ENCODE results near the gene PPM1L.

PPM1L gene

DNA sequence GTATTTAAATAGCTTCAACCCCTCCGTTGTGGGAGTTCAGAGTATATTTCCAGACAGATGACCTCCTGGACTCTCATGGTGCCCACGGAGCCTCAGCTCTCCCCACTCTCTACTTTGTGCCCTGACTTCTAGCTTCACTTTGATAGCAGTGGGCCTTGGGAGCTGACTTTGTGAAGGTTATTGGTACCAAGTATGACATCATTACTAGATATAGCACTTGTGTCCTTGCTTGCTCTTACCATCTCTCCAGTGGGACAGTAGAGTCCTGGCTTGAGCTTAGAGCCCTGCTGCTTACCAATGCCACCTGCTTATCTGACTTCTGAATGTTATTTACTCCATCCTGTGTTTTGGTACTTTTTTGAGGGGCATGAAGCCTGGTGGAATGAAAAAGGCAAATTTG is 53.4 kb downstream of the PPM1L start:
- H3K9ac ChIP-seq (ENCODE audit: low read depth, low read length): no peak overlapping the region
- no peaks in the 10 kb centered on the region for H3K36me3 ChIP-seq (ENCODE audit: insufficient read depth, low read length)
- H3K27ac ChIP-seq (ENCODE audit: low read depth, low read length): no peak overlapping the region
- H3K27me3 ChIP-seq (ENCODE audit: insufficient read depth, low read length): no peaks in the 10 kb centered on the region
- WGBS: 94% methylated on average over 2 of the region's 2 CpGs
- H3K4me3 ChIP-seq (ENCODE audit: low read length): no peak overlapping the region
- H3K4me1 ChIP-seq (ENCODE audit: insufficient read depth, low read length): no peaks in the 10 kb centered on the region
- no peaks in the 10 kb centered on the region for H3K9me3 ChIP-seq (ENCODE audit: insufficient read depth, low read depth, low read length)

DNA sequence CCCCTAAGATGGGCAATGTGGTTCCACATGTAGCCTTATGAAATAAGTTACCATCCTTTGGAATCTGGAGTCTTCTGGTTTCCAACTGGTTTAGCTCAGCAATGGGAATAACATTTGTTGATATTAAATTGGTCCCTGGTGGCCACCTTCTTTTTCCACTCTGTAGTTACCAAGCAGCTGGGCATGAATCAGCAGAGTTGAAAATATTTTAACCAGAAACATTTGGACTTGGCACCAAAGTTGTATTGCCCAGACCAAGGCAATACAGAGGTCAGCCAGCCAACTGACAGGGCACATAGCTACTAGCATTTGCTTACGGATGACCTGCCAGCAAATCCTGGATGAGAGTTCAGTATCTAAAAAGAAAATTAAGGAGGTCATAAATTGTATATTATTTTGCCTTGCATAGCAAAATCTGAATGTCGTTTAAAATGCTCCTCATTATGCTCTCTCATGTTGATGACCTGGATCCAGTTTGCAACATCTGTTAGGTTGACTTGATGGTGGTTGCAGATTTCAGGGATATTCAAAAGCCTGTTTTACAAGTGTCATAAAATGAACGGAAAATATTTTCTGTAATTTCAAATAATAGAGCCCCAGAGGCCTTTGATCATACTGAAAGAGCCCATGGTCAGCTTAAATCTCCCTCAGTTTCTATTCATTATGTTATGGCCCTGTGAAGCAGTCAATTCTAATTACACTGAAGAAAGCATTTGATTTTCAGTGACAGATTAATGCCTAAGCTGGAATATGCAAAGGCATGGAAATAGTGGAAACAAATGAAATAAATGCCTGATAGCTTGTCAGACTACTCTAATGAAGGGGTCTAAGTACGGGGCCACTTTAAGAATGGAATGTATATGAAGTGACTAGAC is 54.6 kb downstream of the PPM1L start:
- H3K4me3 ChIP-seq (ENCODE audit: low read length): no peak overlapping the region
- no peak overlapping the region for H3K27ac ChIP-seq (ENCODE audit: low read depth, low read length)
- H3K9me3 ChIP-seq (ENCODE audit: insufficient read depth, low read depth, low read length): no peaks in the 10 kb centered on the region
- peaks cover 7% of the 10 kb centered on the region; the same call in 1 of the 2 replicates for H3K4me1 ChIP-seq (ENCODE audit: insufficient read depth, low read length)
- no peaks in the 10 kb centered on the region for H3K36me3 ChIP-seq (ENCODE audit: insufficient read depth, low read length)
- no peaks in the 10 kb centered on the region for H3K27me3 ChIP-seq (ENCODE audit: insufficient read depth, low read length)
- H3K9ac ChIP-seq (ENCODE audit: low read depth, low read length): no peak overlapping the region
- WGBS: 91% methylated on average over 4 of the region's 4 CpGs

DNA sequence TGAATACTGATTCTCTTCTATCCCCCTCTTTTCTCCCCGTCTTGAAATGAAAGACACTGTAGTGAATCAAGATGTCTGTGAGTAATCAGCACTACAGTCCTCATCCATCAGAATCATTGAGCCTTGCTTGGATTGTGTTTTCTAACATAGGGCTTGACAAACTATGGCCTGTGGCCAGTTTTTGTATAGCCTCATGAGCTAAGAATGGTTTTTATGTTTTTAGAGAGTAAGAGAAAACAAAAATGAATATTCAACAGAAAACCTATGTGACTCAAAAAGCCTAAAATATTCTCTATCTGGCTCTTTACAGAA is 55.2 kb downstream of the PPM1L start:
- Histone ChIP-seq H3K36me3 (ENCODE audit: insufficient read depth, low read length) (no peaks in the 10 kb centered on the region), H3K27ac (ENCODE audit: low read depth, low read length) (no peak overlapping the region), H3K9me3 (ENCODE audit: insufficient read depth, low read depth, low read length) (no peaks in the 10 kb centered on the region), H3K27me3 (ENCODE audit: insufficient read depth, low read length) (no peaks in the 10 kb centered on the region), H3K4me1 (ENCODE audit: insufficient read depth, low read length) (peaks cover 9% of the 10 kb centered on the region; the same call in 1 of the 2 replicates), H3K9ac (ENCODE audit: low read depth, low read length) (no peak overlapping the region), H3K4me3 (ENCODE audit: low read length) (no peak overlapping the region)
- WGBS: no CpG with 5 or more reads among the region's 1 CpG

DNA sequence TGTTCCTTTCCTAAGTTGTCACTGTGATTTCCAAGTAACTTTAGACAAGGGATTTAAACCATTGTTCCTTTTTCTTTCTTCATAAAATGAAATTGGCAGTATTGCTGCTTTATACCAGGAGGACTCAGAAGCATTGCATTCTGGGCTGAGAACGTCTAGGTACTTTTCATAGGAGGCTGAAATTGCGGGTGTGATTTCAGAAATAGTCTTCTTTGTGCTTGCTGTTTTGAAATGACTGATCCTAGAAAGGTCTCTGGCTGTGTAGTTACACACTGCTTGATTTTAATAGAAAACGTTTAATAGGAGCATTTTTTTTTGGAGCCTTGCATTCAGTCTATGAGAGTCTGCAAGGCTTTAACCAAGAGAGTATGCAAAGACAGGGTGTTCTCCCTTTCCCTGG is 56.3 kb downstream of the PPM1L start:
- H3K27ac ChIP-seq (ENCODE audit: low read depth, low read length): no peak overlapping the region
- peaks cover 9% of the 10 kb centered on the region; the same call in 1 of the 2 replicates for H3K4me1 ChIP-seq (ENCODE audit: insufficient read depth, low read length)
- H3K9ac ChIP-seq (ENCODE audit: low read depth, low read length): no peak overlapping the region
- H3K9me3 ChIP-seq (ENCODE audit: insufficient read depth, low read depth, low read length): no peaks in the 10 kb centered on the region
- H3K27me3 ChIP-seq (ENCODE audit: insufficient read depth, low read length): no peaks in the 10 kb centered on the region
- 82% methylated on average over 3 of the region's 3 CpGs for WGBS
- no peaks in the 10 kb centered on the region for H3K36me3 ChIP-seq (ENCODE audit: insufficient read depth, low read length)
- no peak overlapping the region for H3K4me3 ChIP-seq (ENCODE audit: low read length)

DNA sequence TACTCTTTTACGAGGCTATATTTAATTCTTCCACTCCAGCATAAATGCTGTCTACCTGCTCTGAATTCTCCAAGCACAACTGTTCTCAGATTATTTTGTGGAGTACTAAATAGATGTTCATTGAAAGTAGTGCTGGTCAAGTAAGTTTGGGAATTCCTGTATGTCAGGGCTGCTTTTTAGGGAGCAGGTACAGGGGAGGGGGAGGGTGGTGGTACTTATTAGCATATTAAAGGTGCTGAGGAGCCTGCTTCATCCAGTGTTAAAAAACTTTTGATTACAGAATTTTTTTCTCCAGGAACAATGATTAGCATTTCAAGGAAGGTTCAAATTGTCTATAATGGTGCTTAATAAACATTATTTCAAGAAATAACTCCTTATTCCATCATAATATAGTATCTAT is 59.2 kb downstream of the PPM1L start:
- WGBS: 93% methylated on average over 1 of the region's 1 CpG
- Histone ChIP-seq H3K36me3 (ENCODE audit: insufficient read depth, low read length) (no peaks in the 10 kb centered on the region), H3K9me3 (ENCODE audit: insufficient read depth, low read depth, low read length) (no peaks in the 10 kb centered on the region), H3K9ac (ENCODE audit: low read depth, low read length) (no peak overlapping the region), H3K27me3 (ENCODE audit: insufficient read depth, low read length) (no peaks in the 10 kb centered on the region), H3K4me1 (ENCODE audit: insufficient read depth, low read length) (peaks cover 9% of the 10 kb centered on the region; the same call in 1 of the 2 replicates), H3K27ac (ENCODE audit: low read depth, low read length) (no peak overlapping the region), H3K4me3 (ENCODE audit: low read length) (no peak overlapping the region)

DNA sequence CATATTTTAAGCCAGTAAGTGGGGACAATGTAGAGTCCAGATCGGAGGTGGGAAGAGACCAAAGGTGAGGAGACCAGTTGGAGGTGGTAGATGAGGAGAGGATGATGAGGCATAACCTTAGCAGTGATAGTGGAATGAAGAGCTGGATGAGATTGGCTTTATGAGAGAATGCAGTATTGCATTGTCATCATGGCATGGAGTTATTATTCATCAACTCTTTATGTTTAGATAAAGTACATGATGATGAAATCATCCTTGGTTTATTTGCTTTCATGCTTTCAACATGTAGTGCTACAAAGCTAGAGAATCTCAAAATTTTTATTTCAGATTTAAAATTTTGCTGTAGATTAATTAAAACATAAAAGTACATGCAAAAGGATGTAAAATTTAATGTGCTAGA is 64.0 kb downstream of the PPM1L start:
- Histone ChIP-seq H3K27me3 (ENCODE audit: insufficient read depth, low read length) (no peaks in the 10 kb centered on the region), H3K36me3 (ENCODE audit: insufficient read depth, low read length) (no peaks in the 10 kb centered on the region), H3K9ac (ENCODE audit: low read depth, low read length) (no peak overlapping the region), H3K4me3 (ENCODE audit: low read length) (no peak overlapping the region), H3K27ac (ENCODE audit: low read depth, low read length) (no peak overlapping the region), H3K9me3 (ENCODE audit: insufficient read depth, low read depth, low read length) (no peaks in the 10 kb centered on the region), H3K4me1 (ENCODE audit: insufficient read depth, low read length) (peaks cover 8% of the 10 kb centered on the region)
- WGBS: 95% methylated on average over 1 of the region's 1 CpG

DNA sequence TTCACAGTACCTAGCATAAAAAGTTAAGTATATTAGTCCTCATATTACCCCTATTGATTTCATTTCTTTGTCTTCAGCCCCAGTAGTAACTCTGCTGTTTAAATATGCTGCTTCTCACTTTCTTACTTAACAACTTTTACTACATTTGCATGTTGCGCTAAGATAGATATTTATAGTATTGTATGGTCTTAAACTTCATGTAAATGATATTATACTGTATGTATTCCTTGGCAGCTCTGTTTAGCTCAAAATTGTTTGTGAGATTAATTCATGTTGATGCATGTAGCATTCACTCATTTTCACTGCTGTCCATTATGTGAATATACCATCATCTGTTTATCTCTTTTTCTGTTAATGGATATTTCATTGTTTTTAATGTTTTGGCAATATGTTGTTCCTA is 64.4 kb downstream of the PPM1L start:
- Histone ChIP-seq H3K27me3 (ENCODE audit: insufficient read depth, low read length) (no peaks in the 10 kb centered on the region), H3K9ac (ENCODE audit: low read depth, low read length) (no peak overlapping the region), H3K27ac (ENCODE audit: low read depth, low read length) (no peak overlapping the region), H3K36me3 (ENCODE audit: insufficient read depth, low read length) (no peaks in the 10 kb centered on the region), H3K4me3 (ENCODE audit: low read length) (no peak overlapping the region), H3K9me3 (ENCODE audit: insufficient read depth, low read depth, low read length) (no peaks in the 10 kb centered on the region), H3K4me1 (ENCODE audit: insufficient read depth, low read length) (peaks cover 4% of the 10 kb centered on the region)
- WGBS: no CpG with 5 or more reads among the region's 1 CpG

DNA sequence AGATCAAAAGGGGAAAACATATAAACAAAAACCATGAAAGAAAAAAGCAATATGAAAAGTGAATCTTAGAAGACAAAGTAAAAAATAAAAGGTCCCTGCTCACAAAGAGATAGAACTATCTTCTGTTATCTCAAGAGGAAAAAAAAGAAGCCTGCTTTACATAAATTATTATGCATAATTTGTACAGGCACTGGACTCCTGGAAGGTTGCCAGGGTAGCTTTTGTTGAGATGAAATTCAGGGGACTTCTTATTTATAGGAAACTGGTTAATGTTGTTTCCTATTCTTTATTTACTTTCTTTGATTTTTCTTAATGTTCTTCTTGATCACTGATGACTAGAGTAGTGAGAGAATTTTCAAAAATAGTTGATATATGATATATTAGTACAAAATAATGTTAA is 66.9 kb downstream of the PPM1L start:
- H3K27me3 ChIP-seq (ENCODE audit: insufficient read depth, low read length): no peaks in the 10 kb centered on the region
- no peak overlapping the region for H3K9ac ChIP-seq (ENCODE audit: low read depth, low read length)
- H3K27ac ChIP-seq (ENCODE audit: low read depth, low read length): no peak overlapping the region
- H3K4me3 ChIP-seq (ENCODE audit: low read length): no peak overlapping the region
- no peaks in the 10 kb centered on the region for H3K9me3 ChIP-seq (ENCODE audit: insufficient read depth, low read depth, low read length)
- no peaks in the 10 kb centered on the region; the same call in 1 of the 2 replicates for H3K4me1 ChIP-seq (ENCODE audit: insufficient read depth, low read length)
- H3K36me3 ChIP-seq (ENCODE audit: insufficient read depth, low read length): no peaks in the 10 kb centered on the region

DNA sequence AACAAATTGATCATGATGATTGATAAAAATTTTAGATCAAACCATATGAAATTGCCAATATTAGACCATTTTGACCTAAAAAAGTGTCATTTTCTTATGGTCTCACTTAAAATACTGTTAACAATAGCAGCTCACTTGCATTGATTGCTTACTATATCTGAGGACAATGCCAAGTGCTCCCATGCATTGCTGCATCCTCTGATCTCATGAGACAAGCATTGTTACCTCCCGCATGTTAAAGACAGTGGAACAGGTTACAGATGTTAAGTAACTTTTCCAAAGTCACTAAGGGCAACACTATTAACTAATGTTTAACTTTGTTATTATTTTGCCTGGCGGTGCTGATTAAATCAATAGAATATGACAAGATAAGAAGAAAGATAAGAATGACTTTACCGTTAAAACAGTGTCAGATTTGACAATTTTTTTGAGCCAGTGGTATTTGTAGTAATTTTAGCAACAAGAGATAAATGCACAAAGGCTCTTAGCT is 69.3 kb downstream of the PPM1L start:
- Histone ChIP-seq H3K9ac (ENCODE audit: low read depth, low read length) (no peak overlapping the region), H3K27me3 (ENCODE audit: insufficient read depth, low read length) (no peaks in the 10 kb centered on the region), H3K9me3 (ENCODE audit: insufficient read depth, low read depth, low read length) (no peaks in the 10 kb centered on the region), H3K27ac (ENCODE audit: low read depth, low read length) (no peak overlapping the region), H3K4me3 (ENCODE audit: low read length) (no peak overlapping the region), H3K4me1 (ENCODE audit: insufficient read depth, low read length) (no peaks in the 10 kb centered on the region; the same call in 1 of the 2 replicates), H3K36me3 (ENCODE audit: insufficient read depth, low read length) (no peaks in the 10 kb centered on the region)
- WGBS: 86% methylated on average over 3 of the region's 3 CpGs

DNA sequence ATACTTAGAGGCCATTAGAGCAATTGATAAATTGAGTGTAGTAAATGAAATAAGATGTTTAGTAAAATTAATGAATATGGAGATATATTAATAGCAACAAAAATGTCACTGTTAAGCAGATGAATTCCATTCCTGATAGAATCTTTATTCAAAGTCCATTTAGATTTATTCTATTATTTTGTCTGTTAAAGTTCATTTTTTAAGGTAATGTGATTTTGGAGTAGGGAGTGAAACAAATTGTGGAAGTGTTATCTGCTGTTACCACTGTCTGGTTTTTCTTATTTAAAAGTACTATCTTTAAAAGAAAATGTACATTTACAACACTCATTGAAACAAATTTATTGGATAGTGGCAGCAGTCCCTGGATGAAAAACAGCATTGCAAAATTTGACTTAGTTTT is 70.4 kb downstream of the PPM1L start:
- Histone ChIP-seq H3K9me3 (ENCODE audit: insufficient read depth, low read depth, low read length) (no peaks in the 10 kb centered on the region), H3K4me3 (ENCODE audit: low read length) (no peak overlapping the region)

DNA sequence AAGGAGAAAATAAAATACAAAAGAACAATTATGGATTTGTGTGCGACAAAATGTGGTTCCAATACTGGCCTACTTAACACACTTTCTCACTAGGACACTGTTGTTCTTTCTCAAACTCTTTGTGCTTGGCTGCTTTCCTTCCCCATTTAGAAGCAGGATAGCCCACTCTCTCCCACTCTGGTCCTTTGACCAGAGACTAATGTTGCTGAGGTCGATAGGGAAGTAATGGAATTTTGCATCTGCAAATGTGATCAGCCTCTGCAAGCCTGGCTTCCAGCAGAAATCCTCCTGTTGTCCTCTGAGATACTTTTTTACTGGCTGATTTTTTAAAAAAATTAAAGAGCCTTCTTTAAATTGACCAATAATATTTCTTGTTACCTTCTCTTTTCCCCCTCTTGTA is 71.0 kb downstream of the PPM1L start:
- H3K4me3 ChIP-seq (ENCODE audit: low read length): no peak overlapping the region
- WGBS: 85% methylated on average over 2 of the region's 2 CpGs

More for the DNA sequence above, 70.4 kb downstream of the PPM1L start:
- Histone ChIP-seq H3K27me3 (ENCODE audit: insufficient read depth, low read length) (no peaks in the 10 kb centered on the region), H3K4me1 (ENCODE audit: insufficient read depth, low read length) (no peaks in the 10 kb centered on the region; the same call in 1 of the 2 replicates), H3K36me3 (ENCODE audit: insufficient read depth, low read length) (no peaks in the 10 kb centered on the region), H3K9ac (ENCODE audit: low read depth, low read length) (no peak overlapping the region), H3K27ac (ENCODE audit: low read depth, low read length) (no peak overlapping the region)

More for the DNA sequence above, 71.0 kb downstream of the PPM1L start:
- Histone ChIP-seq H3K9ac (ENCODE audit: low read depth, low read length) (no peak overlapping the region), H3K27ac (ENCODE audit: low read depth, low read length) (no peak overlapping the region), H3K4me1 (ENCODE audit: insufficient read depth, low read length) (no peaks in the 10 kb centered on the region; the same call in 1 of the 2 replicates), H3K36me3 (ENCODE audit: insufficient read depth, low read length) (no peaks in the 10 kb centered on the region), H3K27me3 (ENCODE audit: insufficient read depth, low read length) (no peaks in the 10 kb centered on the region), H3K9me3 (ENCODE audit: insufficient read depth, low read depth, low read length) (no peaks in the 10 kb centered on the region)

Measured in HUES64 (cell line).